Rectal smooth muscle tissue (tissue), 1 donor: ENCODE data around the gene MAP1A.
"Not testable (repeated sequence)": the region's sequence is repeated elsewhere in the genome, so short reads cannot be mapped to it uniquely, and the experiment has no call there.

Source experiments
- H3K27ac ChIP-seq: one replicate; pipeline ENCODE4 v1.7.0; 2013; ENCODE audit warnings: low read depth, low read length, inconsistent platforms
- H3K27me3 ChIP-seq: one replicate; pipeline ENCODE4 v1.7.0; 2013; ENCODE audit warnings: low read length; ENCODE audit not compliant: control insufficient read depth, insufficient read depth
- H3K36me3 ChIP-seq: one replicate; pipeline ENCODE4 v1.7.0; 2013; ENCODE audit warnings: low read length; ENCODE audit not compliant: control insufficient read depth, insufficient read depth
- H3K4me1 ChIP-seq: one replicate; pipeline ENCODE4 v1.7.0; 2013; ENCODE audit warnings: low read length; ENCODE audit not compliant: control insufficient read depth, insufficient read depth
- H3K4me3 ChIP-seq: one replicate; pipeline ENCODE4 v1.7.0; 2013; ENCODE audit warnings: low read length
- H3K9ac ChIP-seq: one replicate; pipeline ENCODE4 v1.7.0; 2013; ENCODE audit warnings: low read length

MAP1A gene

DNA sequence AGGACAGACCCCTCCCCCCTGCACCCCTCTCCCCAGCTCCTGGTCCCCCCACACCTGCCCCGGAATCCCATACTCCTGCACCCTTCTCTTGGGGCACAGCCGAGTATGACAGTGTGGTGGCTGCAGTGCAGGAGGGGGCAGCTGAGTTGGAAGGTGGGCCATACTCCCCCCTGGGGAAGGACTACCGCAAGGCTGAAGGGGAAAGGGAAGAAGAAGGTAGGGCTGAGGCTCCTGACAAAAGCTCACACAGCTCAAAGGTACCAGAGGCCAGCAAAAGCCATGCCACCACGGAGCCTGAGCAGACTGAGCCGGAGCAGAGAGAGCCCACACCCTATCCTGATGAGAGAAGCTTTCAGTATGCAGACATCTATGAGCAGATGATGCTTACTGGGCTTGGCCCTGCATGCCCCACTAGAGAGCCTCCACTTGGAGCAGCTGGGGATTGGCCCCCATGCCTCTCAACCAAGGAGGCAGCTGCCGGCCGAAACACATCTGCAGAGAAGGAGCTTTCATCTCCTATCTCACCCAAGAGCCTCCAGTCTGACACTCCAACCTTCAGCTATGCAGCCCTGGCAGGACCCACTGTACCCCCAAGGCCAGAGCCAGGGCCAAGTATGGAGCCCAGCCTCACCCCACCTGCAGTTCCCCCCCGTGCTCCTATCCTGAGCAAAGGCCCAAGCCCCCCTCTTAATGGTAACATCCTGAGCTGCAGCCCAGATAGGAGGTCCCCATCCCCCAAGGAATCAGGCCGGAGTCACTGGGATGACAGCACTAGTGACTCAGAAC is 9.8 kb downstream of the MAP1A start:
- no peak overlapping the region for H3K4me3 ChIP-seq
- H3K9ac ChIP-seq, result no peak overlapping the region
- peaks cover 7% of the 10 kb centered on the region for H3K36me3 ChIP-seq
- H3K27me3 ChIP-seq, result no peaks in the 10 kb centered on the region
- H3K4me1 ChIP-seq, result no peaks in the 10 kb centered on the region
- H3K27ac ChIP-seq, result no peak overlapping the region

DNA sequence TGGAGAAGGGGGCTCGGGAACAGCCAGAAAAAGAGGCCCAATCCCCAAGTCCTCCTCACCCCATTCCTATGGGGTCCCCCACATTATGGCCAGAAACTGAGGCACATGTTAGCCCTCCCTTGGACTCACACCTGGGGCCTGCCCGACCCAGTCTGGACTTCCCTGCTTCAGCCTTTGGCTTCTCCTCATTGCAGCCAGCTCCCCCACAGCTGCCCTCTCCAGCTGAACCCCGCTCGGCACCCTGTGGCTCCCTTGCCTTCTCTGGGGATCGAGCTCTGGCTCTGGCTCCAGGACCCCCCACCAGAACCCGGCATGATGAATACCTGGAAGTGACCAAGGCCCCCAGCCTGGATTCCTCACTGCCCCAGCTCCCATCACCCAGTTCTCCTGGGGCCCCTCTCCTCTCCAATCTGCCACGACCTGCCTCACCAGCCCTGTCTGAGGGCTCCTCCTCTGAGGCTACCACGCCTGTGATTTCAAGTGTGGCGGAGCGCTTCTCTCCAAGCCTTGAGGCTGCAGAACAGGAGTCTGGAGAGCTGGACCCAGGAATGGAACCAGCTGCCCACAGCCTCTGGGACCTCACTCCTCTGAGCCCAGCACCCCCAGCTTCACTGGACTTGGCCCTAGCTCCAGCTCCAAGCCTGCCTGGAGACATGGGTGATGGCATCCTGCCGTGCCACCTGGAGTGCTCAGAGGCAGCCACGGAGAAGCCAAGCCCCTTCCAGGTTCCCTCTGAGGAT is 10.6 kb downstream of the MAP1A start:
- Histone ChIP-seq H3K4me1 (no peaks in the 10 kb centered on the region), H3K27me3 (no peaks in the 10 kb centered on the region), H3K9ac (no peak overlapping the region), H3K27ac (no peak overlapping the region), H3K36me3 (peaks cover 3% of the 10 kb centered on the region), H3K4me3 (no peak overlapping the region)

DNA sequence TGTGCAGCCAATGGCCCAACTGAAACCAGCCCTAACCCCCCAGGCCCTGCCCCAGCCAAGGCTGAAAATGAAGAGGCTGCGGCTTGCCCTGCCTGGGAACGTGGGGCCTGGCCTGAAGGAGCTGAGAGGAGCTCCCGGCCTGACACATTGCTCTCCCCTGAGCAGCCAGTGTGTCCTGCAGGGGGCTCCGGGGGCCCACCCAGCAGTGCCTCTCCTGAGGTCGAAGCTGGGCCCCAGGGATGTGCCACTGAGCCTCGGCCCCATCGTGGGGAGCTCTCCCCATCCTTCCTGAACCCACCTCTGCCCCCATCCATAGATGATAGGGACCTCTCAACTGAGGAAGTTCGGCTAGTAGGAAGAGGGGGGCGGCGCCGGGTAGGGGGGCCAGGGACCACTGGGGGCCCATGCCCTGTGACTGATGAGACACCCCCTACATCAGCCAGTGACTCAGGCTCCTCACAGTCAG is 11.2 kb downstream of the MAP1A start:
- Histone ChIP-seq H3K27me3 (no peaks in the 10 kb centered on the region), H3K36me3 (peaks cover 2% of the 10 kb centered on the region), H3K4me1 (no peaks in the 10 kb centered on the region), H3K4me3 (no peak overlapping the region), H3K9ac (no peak overlapping the region), H3K27ac (no peak overlapping the region)

DNA sequence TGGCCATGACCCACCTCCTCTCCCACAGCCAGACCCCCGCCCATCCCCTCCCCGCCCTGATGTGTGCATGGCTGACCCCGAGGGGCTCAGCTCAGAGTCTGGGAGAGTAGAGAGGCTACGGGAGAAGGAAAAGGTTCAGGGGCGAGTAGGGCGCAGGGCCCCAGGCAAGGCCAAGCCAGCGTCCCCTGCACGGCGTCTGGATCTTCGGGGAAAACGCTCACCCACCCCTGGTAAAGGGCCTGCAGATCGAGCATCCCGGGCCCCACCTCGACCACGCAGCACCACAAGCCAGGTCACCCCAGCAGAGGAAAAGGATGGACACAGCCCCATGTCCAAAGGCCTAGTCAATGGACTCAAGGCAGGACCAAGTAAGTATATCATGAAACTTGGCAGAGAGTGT is 11.7 kb downstream of the MAP1A start:
- Histone ChIP-seq H3K9ac (no peak overlapping the region), H3K4me1 (no peaks in the 10 kb centered on the region), H3K27ac (no peak overlapping the region), H3K4me3 (no peak overlapping the region), H3K36me3 (no peaks in the 10 kb centered on the region), H3K27me3 (no peaks in the 10 kb centered on the region)

DNA sequence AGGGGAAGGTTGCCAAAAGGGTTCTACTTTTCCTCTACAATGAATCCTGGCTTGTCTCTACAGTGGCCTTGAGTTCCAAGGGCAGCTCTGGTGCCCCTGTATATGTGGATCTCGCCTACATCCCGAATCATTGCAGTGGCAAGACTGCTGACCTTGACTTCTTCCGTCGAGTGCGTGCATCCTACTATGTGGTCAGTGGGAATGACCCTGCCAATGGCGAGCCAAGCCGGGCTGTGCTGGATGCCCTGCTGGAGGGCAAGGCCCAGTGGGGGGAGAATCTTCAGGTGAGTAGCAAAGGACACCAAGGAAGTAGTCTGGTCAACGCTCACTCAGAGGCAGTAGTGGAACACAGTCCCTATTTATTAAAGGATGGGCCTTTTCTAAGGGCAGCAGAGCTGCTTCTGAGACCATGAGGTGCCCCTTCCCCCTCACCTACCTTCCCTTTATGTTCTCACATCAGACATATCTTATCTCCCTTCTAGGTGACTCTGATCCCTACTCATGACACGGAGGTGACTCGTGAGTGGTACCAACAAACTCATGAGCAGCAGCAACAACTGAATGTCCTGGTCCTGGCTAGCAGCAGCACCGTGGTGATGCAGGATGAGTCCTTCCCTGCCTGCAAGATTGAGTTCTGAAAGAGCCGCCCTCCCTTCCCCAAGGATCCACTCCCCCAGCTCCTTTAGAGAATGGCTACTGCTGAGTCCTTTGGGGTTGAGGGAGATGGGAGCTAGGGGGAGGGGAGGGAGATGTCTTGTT is 12.4 kb downstream of the MAP1A start:
- no peaks in the 10 kb centered on the region for H3K36me3 ChIP-seq
- H3K4me3 ChIP-seq, result no peak overlapping the region
- no peak overlapping the region for H3K27ac ChIP-seq
- no peaks in the 10 kb centered on the region for H3K27me3 ChIP-seq
- H3K4me1 ChIP-seq, result no peaks in the 10 kb centered on the region
- no peak overlapping the region for H3K9ac ChIP-seq

DNA sequence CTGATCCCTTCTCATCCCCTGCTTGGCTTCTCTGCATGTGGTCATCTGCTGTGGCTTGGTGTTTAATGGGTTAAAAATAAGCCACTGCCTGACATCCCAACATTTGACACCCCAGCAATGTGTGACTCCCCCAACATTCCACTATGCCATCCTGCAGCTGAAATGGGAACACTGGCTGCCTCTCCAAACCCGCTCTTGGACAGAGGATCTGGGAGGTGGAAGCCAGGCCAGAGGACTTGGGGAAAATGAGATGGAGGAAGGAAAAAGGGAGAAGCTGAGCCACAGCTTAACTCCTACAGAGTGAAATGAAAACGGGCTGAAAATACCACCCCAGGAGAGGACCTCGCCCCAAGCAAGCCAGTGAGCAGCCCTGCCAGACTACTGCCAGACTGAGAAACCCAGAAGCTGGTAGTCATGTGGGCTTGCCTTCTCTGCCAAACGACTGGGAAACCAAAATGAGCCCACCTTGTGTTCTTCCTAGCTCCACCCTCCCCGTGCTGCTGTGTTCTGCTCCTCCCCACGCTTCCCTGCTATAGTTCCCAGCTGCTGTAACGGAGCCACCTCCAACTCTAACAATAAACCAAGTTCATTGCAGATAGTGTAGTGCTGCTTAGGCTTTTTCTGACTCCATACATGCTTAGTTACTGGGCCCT is 13.7 kb downstream of the MAP1A start:
- no peaks in the 10 kb centered on the region for H3K4me1 ChIP-seq
- H3K27ac ChIP-seq, result no peak overlapping the region
- no peak overlapping the region for H3K4me3 ChIP-seq
- no peak overlapping the region for H3K9ac ChIP-seq
- no peaks in the 10 kb centered on the region for H3K36me3 ChIP-seq
- no peaks in the 10 kb centered on the region for H3K27me3 ChIP-seq

DNA sequence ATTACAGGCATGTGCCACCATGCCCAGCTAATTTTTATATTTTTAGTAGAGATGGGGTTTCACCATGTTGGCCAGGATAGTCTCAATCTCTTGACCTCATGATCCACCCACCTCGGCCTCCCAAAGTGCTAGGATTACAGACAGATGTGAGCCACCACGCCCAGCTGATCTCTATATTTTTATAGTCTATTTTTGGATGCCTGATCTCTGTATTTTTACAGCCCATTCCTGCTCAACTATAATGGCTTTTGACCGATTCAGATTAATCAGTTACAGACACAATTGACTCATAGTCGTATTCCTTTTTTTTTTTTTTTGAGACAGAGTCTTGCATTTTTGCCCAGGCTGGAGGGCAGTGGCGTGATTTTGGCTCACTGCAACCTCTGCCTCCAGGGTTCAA is 15.4 kb downstream of the MAP1A start:
- not testable (repeated sequence) for H3K27me3 ChIP-seq, H3K36me3 ChIP-seq, H3K27ac ChIP-seq, H3K9ac ChIP-seq, H3K4me3 ChIP-seq, H3K4me1 ChIP-seq

DNA sequence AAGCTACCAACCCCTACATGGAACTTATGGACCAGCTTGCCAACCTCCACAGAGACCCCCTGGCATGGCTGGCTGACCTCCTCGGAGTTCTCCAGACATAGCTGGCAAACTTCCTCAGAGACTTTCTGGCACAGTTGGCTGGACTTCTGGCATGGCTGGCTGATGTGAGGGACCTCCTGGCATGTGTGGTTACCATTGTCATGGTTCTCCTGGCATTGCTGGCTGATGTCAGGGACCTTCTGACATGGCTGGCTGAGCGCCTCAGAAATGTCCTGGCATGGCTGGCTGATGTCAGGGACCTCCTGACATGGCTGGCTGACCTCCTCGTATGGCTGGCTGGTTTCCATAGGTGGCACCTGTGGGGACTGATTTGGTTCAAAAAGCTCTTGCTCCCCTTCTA is 17.5 kb downstream of the MAP1A start:
- Histone ChIP-seq H3K27me3 (no peaks in the 10 kb centered on the region), H3K4me1 (no peaks in the 10 kb centered on the region), H3K9ac (no peak overlapping the region), H3K36me3 (no peaks in the 10 kb centered on the region), H3K4me3 (no peak overlapping the region), H3K27ac (no peak overlapping the region)

DNA sequence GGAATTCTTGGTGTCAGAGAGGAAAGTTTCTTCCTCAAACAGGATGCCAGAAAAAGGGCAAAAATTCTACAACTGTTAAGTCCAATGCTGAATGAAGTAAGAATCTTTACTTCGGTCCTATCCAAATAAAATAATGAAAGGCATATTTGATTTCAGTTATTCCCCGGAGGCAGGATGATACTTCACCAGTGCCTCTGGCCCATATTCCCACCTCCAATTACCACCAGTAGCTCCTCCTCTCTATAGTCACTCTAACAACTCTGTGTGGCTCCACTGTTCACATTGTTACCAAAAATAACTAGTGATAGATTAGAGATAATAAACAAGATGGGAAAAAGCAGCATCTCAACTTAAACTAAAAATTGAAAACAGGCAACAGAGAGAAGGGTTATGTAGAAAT is 20.7 kb downstream of the MAP1A start:
- H3K27me3 ChIP-seq, result no peaks in the 10 kb centered on the region
- no peak overlapping the region for H3K27ac ChIP-seq
- H3K9ac ChIP-seq, result no peak overlapping the region
- H3K36me3 ChIP-seq, result no peaks in the 10 kb centered on the region
- no peak overlapping the region for H3K4me3 ChIP-seq
- H3K4me1 ChIP-seq, result no peaks in the 10 kb centered on the region

DNA sequence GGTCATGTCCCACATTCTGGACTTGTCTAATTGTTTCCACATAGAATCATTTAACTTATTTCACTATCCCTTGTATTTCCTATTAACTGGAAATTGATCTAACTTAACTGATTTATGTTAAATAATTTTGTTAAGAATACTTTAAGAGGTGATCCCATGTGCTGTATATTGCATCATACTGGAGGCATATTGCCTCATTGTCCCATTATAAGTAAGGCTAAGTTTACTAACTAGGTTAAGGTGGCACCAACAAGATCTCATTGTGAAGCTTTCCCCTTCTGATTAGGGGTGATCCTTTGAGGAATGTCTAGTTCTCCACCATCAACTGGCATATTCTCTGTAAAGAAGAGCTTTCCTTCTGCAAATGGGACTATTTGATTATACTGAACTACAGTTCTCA is 24.4 kb downstream of the MAP1A start:
- H3K4me1 ChIP-seq, result no peaks in the 10 kb centered on the region
- no peak overlapping the region for H3K27ac ChIP-seq
- no peak overlapping the region for H3K9ac ChIP-seq

DNA sequence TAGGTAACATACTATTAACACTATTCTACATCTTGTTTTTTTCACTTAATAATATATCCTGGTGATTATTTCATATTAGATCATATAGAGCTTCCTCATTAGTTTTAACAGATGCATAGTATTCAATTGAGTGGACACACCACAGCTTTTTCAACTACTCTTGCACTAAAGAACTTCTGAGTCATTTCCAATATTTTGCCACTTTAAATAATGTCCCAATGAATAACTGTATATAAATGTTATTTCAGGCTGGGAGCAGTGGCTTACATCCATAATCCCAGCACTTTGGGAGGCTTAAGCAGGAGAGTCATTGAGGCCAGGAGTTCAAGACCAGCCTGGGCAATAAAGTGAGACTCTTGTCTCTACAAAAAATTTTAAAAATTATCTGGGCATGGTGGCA is 26.9 kb downstream of the MAP1A start:
- Histone ChIP-seq H3K4me3 (no peak overlapping the region), H3K9ac (no peak overlapping the region), H3K27me3 (no peaks in the 10 kb centered on the region), H3K27ac (no peak overlapping the region), H3K4me1 (no peaks in the 10 kb centered on the region), H3K36me3 (no peaks in the 10 kb centered on the region)

More for the DNA sequence above, 24.4 kb downstream of the MAP1A start:
- H3K36me3 ChIP-seq, result no peaks in the 10 kb centered on the region
- H3K27me3 ChIP-seq, result no peaks in the 10 kb centered on the region
- no peak overlapping the region for H3K4me3 ChIP-seq

DNA sequence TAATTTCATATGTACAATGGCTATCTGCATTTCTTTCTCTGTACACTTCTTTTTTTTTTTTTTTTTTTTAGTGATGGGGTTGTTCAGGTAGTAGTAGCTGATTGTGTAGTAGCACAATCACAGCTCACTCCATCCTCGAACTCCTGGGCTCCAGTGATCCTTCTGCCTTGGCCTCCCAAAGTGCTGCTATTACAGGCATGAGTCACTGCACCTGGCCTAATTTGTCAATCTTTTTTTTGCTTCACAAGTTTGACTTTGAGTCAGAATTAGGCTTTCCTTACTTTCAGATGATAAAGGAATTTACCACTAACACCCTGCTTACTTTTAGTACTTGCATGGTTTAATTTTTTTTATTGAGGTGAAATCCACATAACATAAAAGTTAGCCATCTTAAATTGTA is 28.0 kb downstream of the MAP1A start:
- Histone ChIP-seq H3K4me1 (no peaks in the 10 kb centered on the region), H3K4me3 (no peak overlapping the region), H3K27ac (no peak overlapping the region), H3K9ac (no peak overlapping the region), H3K27me3 (no peaks in the 10 kb centered on the region), H3K36me3 (no peaks in the 10 kb centered on the region)
